Activated CD8-positive, alpha-beta memory T cell treated with anti-CD3 and anti-CD28 coated beads for 4 hours (primary cell): ENCODE results near the gene RUFY3.
"Not testable (repeated sequence)": the region's sequence is repeated elsewhere in the genome, so short reads cannot be mapped to it uniquely, and the experiment has no call there.

ENCODE experiments used
- DNase-seq, 2 donors: peaks; one replicate each; pipeline ENCODE4 v3.0.0-alpha.2; 2020; ENCODE audit warnings: low read depth in 2 of 2

RUFY3 gene

GRCh38 chr4:70735915-70736314, 14.2 kb downstream of the RUFY3 start:
- DNase-seq = not testable (repeated sequence)

GRCh38 chr4:70737006-70737405, 15.2 kb downstream of the RUFY3 start:
- no peak for DNase-seq

GRCh38 chr4:70737409-70737808, 15.6 kb downstream of the RUFY3 start:
- DNase-seq = no peak

- DNase-seq = no peak
Measured at GRCh38 chr4:70739496-70740337, 18.0 kb downstream of the RUFY3 start.

GRCh38 chr4:70741867-70742658, 20.3 kb downstream of the RUFY3 start:
- no peak for DNase-seq

GRCh38 chr4:70743731-70744130, 22.0 kb downstream of the RUFY3 start:
- no peak for DNase-seq

- DNase-seq = no peak
Measured at GRCh38 chr4:70746179-70746839, 24.5 kb downstream of the RUFY3 start.

GRCh38 chr4:70747874-70748273, 26.1 kb downstream of the RUFY3 start:
- DNase-seq = no peak

GRCh38 chr4:70749313-70749712, 27.5 kb downstream of the RUFY3 start:
- DNase-seq = no peak

- DNase-seq = no peak
Measured at GRCh38 chr4:70752236-70752635, 30.5 kb downstream of the RUFY3 start.

- no peak for DNase-seq
Measured at GRCh38 chr4:70753630-70754029, 31.9 kb downstream of the RUFY3 start.

- no peak for DNase-seq
Measured at GRCh38 chr4:70754470-70754869, 32.7 kb downstream of the RUFY3 start.

- no peak for DNase-seq
Measured at GRCh38 chr4:70754990-70755688, 33.4 kb downstream of the RUFY3 start.

- DNase-seq = no peak
Measured at GRCh38 chr4:70759126-70759525, 37.4 kb downstream of the RUFY3 start.

GRCh38 chr4:70759627-70760026, 37.9 kb downstream of the RUFY3 start:
- no peak for DNase-seq

- DNase-seq = no peak
Measured at GRCh38 chr4:70760662-70761061, 38.9 kb downstream of the RUFY3 start.

GRCh38 chr4:70761276-70761816, 39.6 kb downstream of the RUFY3 start:
- DNase-seq = no peak

GRCh38 chr4:70765368-70765767, 43.6 kb downstream of the RUFY3 start:
- no peak for DNase-seq

- DNase-seq = no peak
Measured at GRCh38 chr4:70768301-70768948, 46.7 kb downstream of the RUFY3 start.

GRCh38 chr4:70769396-70769795, 47.6 kb downstream of the RUFY3 start:
- DNase-seq = not testable (repeated sequence)
